Activated gamma-delta T cell (primary cell): ENCODE results near the gene ITPA.

Experiments used
- DNase-seq: peaks from one replicate; lab custom pipeline; 2025; lab: John Stamatoyannopoulos, UW

ITPA gene

GRCh38 chr20:3246682-3247081, 37.4 kb downstream of the ITPA start:
- no peak for DNase-seq

GRCh38 chr20:3247638-3248037, 38.3 kb downstream of the ITPA start:
- no peak for DNase-seq

- DNase-seq: no peak
These were observed 39.1 kb downstream of the ITPA start for GRCh38 chr20:3248167-3248992.

- no peak for DNase-seq
These were observed 39.7 kb downstream of the ITPA start for GRCh38 chr20:3248993-3249347.

- DNase-seq: no peak
These were observed 40.8 kb downstream of the ITPA start for GRCh38 chr20:3250091-3250504.

GRCh38 chr20:3251806-3252205, 42.5 kb downstream of the ITPA start:
- DNase-seq: no peak

- DNase-seq: no peak
These were observed 46.4 kb downstream of the ITPA start for GRCh38 chr20:3255728-3256127.

GRCh38 chr20:3258429-3258828, 49.1 kb downstream of the ITPA start:
- DNase-seq: no peak

- no peak for DNase-seq
These were observed 53.3 kb downstream of the ITPA start for GRCh38 chr20:3262566-3262965.

DNA sequence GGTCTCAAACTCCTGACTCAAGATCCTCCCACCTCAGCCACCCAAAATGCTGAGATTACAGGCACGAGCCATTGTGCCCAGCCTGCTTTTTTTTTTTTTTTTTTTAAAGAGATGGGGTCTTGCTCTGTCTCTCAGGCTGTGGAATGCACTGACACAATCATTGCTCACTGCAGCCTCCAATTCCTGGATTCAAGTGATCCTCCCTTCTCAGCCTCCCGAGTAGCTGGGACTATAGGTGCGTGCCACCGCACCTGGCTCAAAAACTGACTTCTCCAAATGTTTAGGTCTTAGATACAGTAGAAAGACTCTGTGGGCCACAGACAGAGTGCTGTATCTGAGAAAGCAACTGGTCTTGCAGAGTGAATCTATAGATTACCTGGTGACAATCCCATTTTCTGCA, 60.8 kb downstream of the ITPA start:
- DNase-seq: no peak

GRCh38 chr20:3273371-3273770, 64.1 kb downstream of the ITPA start:
- no peak for DNase-seq
